Cardiac fibroblast (primary cell): ENCODE results near the gene OLIG1.

ENCODE experiments used
- DNase-seq, 2 donors: peaks; one replicate each; pipeline versions ENCODE4 v3.0.0 to v3.0.0-alpha.2; 2010; ENCODE audit warnings: low read depth in 2 of 2
- H3K4me3 ChIP-seq, 2 donors: replicated peaks in 1 of 2; 1 replicate in 1 of 2; 2 replicates in 1 of 2; pipeline ENCODE4 v1.5.1; 2011; ENCODE audit warnings: low read depth in 2 of 2, low read length in 2 of 2, mild to moderate bottlenecking in 2 of 2, moderate library complexity in 1 of 2
- TF ChIP-seq, protein P1 (sequence below): IDR thresholded peaks from one replicate; pipeline ENCODE4 v1.5.1; 2011; ENCODE audit warnings: low read depth, mild to moderate bottlenecking, low read length, inconsistent platforms

The OLIG1 gene

DNA sequence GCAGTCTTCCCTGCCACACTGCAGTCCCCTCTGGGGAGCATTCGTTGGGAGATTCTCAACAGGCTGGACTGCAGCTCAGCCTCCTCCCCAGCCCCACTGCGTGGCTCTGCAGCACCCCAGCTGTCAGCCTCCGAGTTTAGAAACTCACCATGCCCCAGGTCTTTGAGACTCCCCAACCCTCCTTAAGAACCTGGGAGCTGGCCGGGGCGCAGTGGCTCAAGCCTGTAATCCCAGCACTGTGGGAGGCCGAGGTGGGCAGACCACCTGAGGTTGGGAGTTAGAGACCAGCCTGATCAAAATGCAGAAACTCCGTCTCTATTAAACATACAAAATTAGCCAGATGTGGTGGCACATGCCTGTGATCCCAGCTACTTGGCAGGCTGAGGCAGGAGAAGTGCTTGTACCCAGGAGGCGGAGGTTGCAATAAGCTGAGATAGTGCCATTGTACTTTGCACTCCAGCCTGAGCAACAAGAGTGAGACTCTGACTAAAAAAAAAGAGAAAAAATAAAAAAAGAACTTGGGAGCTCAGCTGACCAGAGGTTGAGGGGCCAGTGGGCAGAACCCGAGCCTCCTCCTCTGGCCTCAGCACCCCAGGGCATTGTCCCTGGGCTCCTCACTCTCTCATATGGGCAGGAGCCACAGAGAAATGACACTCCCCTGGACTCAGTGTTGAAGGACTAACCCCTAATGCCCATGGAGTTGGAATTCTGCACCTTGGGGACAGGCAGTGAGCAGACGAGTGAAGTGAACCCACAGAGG, 38.6 kb upstream of the OLIG1 start:
- TF ChIP-seq, protein P1, sequence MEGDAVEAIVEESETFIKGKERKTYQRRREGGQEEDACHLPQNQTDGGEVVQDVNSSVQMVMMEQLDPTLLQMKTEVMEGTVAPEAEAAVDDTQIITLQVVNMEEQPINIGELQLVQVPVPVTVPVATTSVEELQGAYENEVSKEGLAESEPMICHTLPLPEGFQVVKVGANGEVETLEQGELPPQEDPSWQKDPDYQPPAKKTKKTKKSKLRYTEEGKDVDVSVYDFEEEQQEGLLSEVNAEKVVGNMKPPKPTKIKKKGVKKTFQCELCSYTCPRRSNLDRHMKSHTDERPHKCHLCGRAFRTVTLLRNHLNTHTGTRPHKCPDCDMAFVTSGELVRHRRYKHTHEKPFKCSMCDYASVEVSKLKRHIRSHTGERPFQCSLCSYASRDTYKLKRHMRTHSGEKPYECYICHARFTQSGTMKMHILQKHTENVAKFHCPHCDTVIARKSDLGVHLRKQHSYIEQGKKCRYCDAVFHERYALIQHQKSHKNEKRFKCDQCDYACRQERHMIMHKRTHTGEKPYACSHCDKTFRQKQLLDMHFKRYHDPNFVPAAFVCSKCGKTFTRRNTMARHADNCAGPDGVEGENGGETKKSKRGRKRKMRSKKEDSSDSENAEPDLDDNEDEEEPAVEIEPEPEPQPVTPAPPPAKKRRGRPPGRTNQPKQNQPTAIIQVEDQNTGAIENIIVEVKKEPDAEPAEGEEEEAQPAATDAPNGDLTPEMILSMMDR: no peak
- DNase-seq: no peak
- H3K4me3 ChIP-seq: no peak overlapping the region

DNA sequence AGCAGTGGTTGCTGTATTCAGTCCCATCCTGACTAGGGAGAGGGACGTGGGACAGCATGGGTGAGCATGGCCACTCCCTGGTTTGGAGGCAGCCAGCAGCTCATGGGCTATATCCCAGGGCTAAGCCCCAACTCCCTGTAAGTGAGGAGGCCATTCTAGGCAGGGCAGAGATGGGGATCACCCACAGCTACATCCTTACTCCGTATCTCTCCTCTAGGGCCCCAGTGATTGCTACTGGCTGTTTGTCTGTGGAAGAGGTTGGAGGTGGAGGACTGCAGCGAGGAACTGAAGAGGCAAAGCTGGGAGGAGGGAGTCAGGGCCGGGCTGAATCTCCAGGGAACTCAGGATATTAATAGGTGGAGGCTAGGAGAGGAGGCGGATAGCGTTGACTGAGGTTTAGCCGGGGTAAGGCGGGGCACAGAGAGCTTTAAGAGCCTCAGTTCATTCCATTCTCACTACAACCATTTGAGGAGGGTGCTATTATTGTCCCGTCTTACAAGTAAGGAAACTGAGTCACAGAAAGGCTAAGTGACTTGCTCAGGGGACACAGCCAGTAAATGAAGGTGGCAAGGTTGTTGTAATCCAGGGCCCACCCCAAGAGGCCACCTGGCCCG, 37.4 kb upstream of the OLIG1 start:
- DNase-seq: no peak
- no peak overlapping the region for H3K4me3 ChIP-seq
- TF ChIP-seq, protein P1: no peak

DNA sequence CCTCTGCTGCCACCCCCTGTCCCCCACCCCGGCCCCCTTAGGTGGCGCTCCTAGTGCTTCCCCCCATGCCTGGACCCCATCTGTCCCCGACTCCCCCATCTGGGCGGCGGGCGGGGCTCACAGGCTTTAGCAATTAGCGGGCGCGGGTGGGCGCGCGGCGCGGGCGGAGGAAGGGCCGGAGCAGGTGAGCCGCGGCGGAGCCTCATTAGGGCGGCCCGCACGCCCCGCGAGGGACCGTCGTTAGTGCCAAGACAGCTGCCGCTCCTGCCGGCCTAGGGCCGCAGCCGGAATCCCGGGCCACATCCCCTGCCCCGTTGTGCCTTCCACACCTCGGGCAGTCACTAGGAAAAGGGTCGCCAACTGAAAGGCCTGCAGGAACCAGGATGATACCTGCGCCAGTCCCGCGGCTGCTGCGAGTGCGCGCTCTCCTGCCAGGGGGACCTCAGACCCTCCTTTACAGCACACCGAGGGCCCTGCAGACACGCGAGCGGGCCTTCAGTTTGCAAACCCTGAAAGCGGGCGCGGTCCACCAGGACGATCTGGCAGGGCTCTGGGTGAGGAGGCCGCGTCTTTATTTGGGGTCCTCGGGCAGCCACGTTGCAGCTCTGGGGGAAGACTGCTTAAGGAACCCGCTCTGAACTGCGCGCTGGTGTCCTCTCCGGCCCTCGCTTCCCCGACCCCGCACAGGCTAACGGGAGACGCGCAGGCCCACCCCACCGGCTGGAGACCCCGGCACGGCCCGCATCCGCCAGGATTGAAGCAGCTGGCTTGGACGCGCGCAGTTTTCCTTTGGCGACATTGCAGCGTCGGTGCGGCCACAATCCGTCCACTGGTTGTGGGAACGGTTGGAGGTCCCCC, 36.6 kb upstream of the OLIG1 start:
- DNase-seq: no peak
- H3K4me3 ChIP-seq: no peak overlapping the region
- TF ChIP-seq, protein P1: no peak

DNA sequence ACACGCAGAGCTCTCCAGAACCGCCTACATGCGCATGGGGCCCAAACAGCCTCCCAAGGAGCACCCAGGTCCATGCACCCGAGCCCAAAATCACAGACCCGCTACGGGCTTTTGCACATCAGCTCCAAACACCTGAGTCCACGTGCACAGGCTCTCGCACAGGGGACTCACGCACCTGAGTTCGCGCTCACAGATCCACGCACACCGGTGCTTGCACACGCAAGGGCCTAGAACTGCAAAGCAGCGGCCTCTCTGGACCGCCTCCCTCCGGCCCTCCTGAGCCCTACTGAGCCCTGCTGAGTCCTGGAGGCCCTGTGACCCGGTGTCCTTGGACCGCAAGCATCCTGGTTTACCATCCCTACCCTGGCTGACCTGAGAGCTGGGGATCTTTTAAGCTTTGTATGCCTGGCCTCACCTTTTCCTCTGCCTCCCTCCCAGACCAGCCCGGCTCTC, 36.0 kb upstream of the OLIG1 start:
- no peak for DNase-seq
- TF ChIP-seq, protein P1: no peak
- H3K4me3 ChIP-seq: no peak overlapping the region

DNA sequence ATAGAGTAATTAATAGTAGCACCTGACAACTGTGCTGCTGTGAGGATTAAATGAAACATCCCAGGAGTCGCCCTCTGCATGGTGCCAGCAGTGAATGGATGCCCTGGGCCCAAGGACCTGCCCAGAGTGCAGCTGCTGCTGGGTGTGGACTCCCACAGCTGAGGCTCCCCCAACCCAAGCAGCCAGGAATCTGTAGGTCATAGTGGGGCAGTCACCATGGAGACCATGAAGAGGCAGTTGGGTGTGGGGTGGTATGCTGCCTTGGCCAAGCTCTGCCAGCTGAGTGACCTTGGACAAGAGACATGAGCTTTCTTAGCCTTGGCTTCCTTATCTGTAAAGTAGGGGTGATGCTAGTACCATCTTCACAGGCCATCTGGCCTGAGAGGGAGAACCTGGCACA, 34.8 kb upstream of the OLIG1 start:
- H3K4me3 ChIP-seq: no peak overlapping the region
- DNase-seq: no peak
- TF ChIP-seq, protein P1: no peak

DNA sequence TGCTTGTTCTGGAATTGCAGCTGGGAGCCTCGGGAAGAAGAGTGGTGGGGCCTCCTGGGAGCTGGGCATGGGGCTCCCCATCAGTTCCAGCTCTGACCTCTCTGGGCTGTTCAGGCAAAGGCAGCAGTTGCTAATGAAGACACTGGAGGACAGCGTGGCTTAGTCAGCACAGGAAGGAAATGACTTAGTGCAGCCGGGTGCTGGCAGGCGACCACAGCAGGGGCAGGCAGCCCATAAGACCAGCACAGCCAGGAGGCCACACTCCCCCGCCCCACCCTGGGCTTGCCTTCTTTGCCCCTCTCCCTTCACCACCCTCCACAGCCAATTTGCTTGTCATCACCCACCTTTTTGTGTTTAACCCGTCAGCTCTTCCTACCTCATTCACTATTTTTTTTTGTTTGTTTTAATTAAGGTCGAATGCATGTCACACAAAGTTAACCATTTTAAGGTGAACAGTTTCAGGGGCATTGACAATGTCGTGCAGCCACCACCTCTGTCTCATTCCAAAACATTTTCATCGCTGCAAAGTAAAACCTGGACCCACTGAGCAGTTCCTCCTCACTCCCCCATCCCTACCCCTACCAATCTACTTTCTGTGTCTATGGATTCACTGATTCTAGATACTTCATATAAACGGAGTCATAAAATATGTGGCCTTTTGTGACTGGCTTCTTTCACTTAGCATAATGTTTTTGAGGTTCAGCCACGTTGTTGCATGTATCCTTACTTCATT, 33.3 kb upstream of the OLIG1 start:
- TF ChIP-seq, protein P1: no peak
- H3K4me3 ChIP-seq: no peak overlapping the region
- DNase-seq: peak; percentile 65 to 74
